Endothelial cell of umbilical vein (primary cell): Measurements from ENCODE around the gene MNT. TPM values are rescaled to one million over a fixed set of nuclear protein-coding genes. Genes with fewer than 3 reads are reported as not detected.

Source experiments
- BruUV-seq: library from RNA; stranded (reverse); fragments of 400-500 nt; replicated peaks from 2 replicates; lab custom pipeline; 2021; lab: Mats Ljungman, UMichigan
- CTCF ChIA-PET: fragments of 300-600, 350-600 bp; sonication (Branson Sonifier 250); formaldehyde crosslinking; loops from one replicate; lab custom pipeline; 2021; ENCODE audit warnings: antibody characterized with exemption, inconsistent platforms; lab: Charles Lee
- POLR2A ChIA-PET: fragments of 300-600, 350-600 bp; sonication (Branson Sonifier 250); formaldehyde crosslinking; loops from one replicate; lab custom pipeline; 2021; ENCODE audit warnings: antibody characterized with exemption, inconsistent platforms; lab: Charles Lee
- DNase-seq: peaks from one replicate; pipeline ENCODE4 v3.0.0-alpha.2; 2011; ENCODE audit warnings: low read depth, low spot score
- FAIRE-seq: peaks from 2 replicates; lab custom pipeline; 2011; peaks lifted over from hg19 to GRCh38; lab: Jason Lieb, UNC
- H2AFZ ChIP-seq: 2 replicates; pipeline ENCODE4 v1.6.0; 2012; ENCODE audit warnings: low read depth, low read length, control low read depth, inconsistent platforms
- H3K27ac ChIP-seq: 2 replicates; pipeline ENCODE4 v1.5.1; 2011; ENCODE audit warnings: low read depth, mild to moderate bottlenecking, control low read depth, low read length, moderate library complexity; ENCODE audit not compliant: insufficient read depth
- H3K27me3 ChIP-seq, 2 experiments: 2 replicates each; pipeline versions ENCODE4 v1.6.0 to v1.6.1; 2011; ENCODE audit warnings: low read length in 2 of 2, mixed read lengths in 1 of 2; ENCODE audit not compliant: control insufficient read depth in 2 of 2, insufficient read depth in 2 of 2
- H3K36me3 ChIP-seq, 2 experiments: 2 replicates in 1 of 2; 3 replicates in 1 of 2; pipeline ENCODE4 v1.5.1; 2011; ENCODE audit warnings: low read length in 2 of 2, mild to moderate bottlenecking in 1 of 2, moderate library complexity in 1 of 2; ENCODE audit not compliant: control insufficient read depth in 2 of 2, insufficient read depth in 2 of 2; ENCODE audit errors: extremely low read depth in 1 of 2
- H3K4me1 ChIP-seq: 3 replicates; pipeline ENCODE4 v1.5.1; 2011; ENCODE audit warnings: mild to moderate bottlenecking, low read length; ENCODE audit not compliant: control insufficient read depth, insufficient read depth; ENCODE audit errors: extremely low read depth
- H3K4me2 ChIP-seq: 2 replicates; pipeline ENCODE4 v1.6.1; 2011; ENCODE audit warnings: low read length, control low read depth, mixed read lengths; ENCODE audit not compliant: insufficient read depth
- H3K4me3 ChIP-seq, 3 experiments: fragments of 200-600 bp in 1 of 3; sonication (generic), shearing (Covaris generic) in 1 of 3; replicated peaks in 1 of 3; 2 replicates each; pipeline ENCODE4 v1.5.1; 2011 to 2016; ENCODE audit warnings: control low read depth in 3 of 3, low read length in 3 of 3, mild to moderate bottlenecking in 2 of 3, inconsistent platforms in 1 of 3, low read depth in 1 of 3, moderate library complexity in 1 of 3; ENCODE audit not compliant: insufficient read depth in 1 of 3
- H3K79me2 ChIP-seq: 2 replicates; pipeline ENCODE4 v1.6.0; 2012; ENCODE audit warnings: low read length, inconsistent platforms; ENCODE audit not compliant: control insufficient read depth, insufficient read depth
- H3K9ac ChIP-seq: replicated peaks from 2 replicates; pipeline ENCODE3; 2011; ENCODE audit warnings: low read length, control low read depth; ENCODE audit not compliant: insufficient read depth; ENCODE audit errors: extremely low read depth
- H3K9me1 ChIP-seq: replicated peaks from 3 replicates; pipeline ENCODE4 v1.6.0; 2011; ENCODE audit warnings: mild to moderate bottlenecking, low read length; ENCODE audit not compliant: control insufficient read depth, insufficient read depth; ENCODE audit errors: extremely low read depth
- H3K9me3 ChIP-seq: replicated peaks from 2 replicates; pipeline ENCODE4 v1.5.1; 2012; ENCODE audit warnings: low read length, inconsistent platforms; ENCODE audit not compliant: control insufficient read depth, insufficient read depth
- H4K20me1 ChIP-seq: replicated peaks from 2 replicates; pipeline ENCODE3; 2011; ENCODE audit warnings: mild to moderate bottlenecking, low read length; ENCODE audit not compliant: control insufficient read depth, insufficient read depth; ENCODE audit errors: extremely low read depth
- EZH2 ChIP-seq: IDR thresholded peaks from 2 replicates; pipeline ENCODE4 v1.6.1; 2012; ENCODE audit warnings: borderline replicate concordance, low read depth, mild to moderate bottlenecking, moderate library complexity, low read length, inconsistent platforms; ENCODE audit not compliant: severe bottlenecking
- FOS ChIP-seq: IDR thresholded peaks from 2 replicates; pipeline ENCODE4 v1.6.1; 2011; ENCODE audit warnings: mild to moderate bottlenecking, low read length, moderate library complexity, borderline replicate concordance; ENCODE audit not compliant: insufficient read depth
- GATA2 ChIP-seq: IDR thresholded peaks from 2 replicates; pipeline ENCODE4 v1.7.0; 2011; ENCODE audit warnings: low read depth, mild to moderate bottlenecking, moderate library complexity, mixed read lengths, low read length; ENCODE audit not compliant: insufficient read length, insufficient read depth
- JUN ChIP-seq: IDR thresholded peaks from 2 replicates; pipeline ENCODE4 v1.6.1; 2011; ENCODE audit warnings: borderline replicate concordance, low read depth; ENCODE audit not compliant: insufficient read length, insufficient read depth
- MYC ChIP-seq: IDR thresholded peaks from one replicate; pipeline ENCODE4 v1.6.1; 2011; ENCODE audit warnings: mild to moderate bottlenecking, low read depth, low read length
- POLR2A ChIP-seq: IDR thresholded peaks from 2 replicates; pipeline ENCODE4 v1.6.1; 2012; ENCODE audit warnings: low read depth, mild to moderate bottlenecking, control low read depth, low read length
- POLR2AphosphoS5 ChIP-seq: IDR thresholded peaks from 2 replicates; pipeline ENCODE4 v1.6.1; 2012; ENCODE audit warnings: low read depth, mild to moderate bottlenecking, control low read depth, low read length, moderate library complexity; ENCODE audit not compliant: insufficient read depth
- dilution Hi-C: fragments of 300-500 bp; cut with MboI; formaldehyde crosslinking; loops from one replicate; pipeline ENCODE4 v1.15.0; 2019; ENCODE audit warnings: low sequenced_read_pairs; ENCODE audit not compliant: extremely low pct_ligation_motif_present
- intact Hi-C: fragments of 100-400 bp; cut with micrococcal nuclease; formaldehyde crosslinking; loops from one replicate; pipeline ENCODE4 v1.10.0; 2022
- polyA plus RNA-seq, 4 experiments: library from polyadenylated mRNA; depleted of rRNA in 3 of 4; stranded (reverse) in 3 of 4; unstranded in 1 of 4; fragments of >200 nt; gene quantifications; 2 replicates each; pipeline versions ENCODE4 v1.2.1 to v1.2.3, GENCODE V29; 2011 to 2012; ENCODE audit warnings: missing spikeins in 1 of 4
- total RNA-seq: library from RNA; stranded (reverse); gene quantifications from 2 replicates; pipeline ENCODE4 v1.2.3, GENCODE V29; 2021
- TF ChIP-seq, protein P1 (sequence below): IDR thresholded peaks from 2 replicates; pipeline ENCODE4 v1.6.1; 2011; ENCODE audit not compliant: insufficient read depth, insufficient read length
- TF ChIP-seq, protein P2 (sequence below), 2 donors: IDR thresholded peaks; 1 replicate in 1 of 2; 2 replicates in 1 of 2; pipeline ENCODE4 v1.5.1; 2011; ENCODE audit warnings: low read length in 2 of 2, mild to moderate bottlenecking in 2 of 2, moderate library complexity in 2 of 2, control low read depth in 1 of 2, inconsistent platforms in 1 of 2, low read depth in 1 of 2; ENCODE audit not compliant: insufficient read depth in 1 of 2; ENCODE audit errors: extremely low read depth in 1 of 2

Gene MNT
- total and polyA plus RNA-seq, 2 donors (not counting 3 experiments of a cell fraction or from before 2014, with no cell fraction given), result 4.1 to 21.6 TPM

DNA sequence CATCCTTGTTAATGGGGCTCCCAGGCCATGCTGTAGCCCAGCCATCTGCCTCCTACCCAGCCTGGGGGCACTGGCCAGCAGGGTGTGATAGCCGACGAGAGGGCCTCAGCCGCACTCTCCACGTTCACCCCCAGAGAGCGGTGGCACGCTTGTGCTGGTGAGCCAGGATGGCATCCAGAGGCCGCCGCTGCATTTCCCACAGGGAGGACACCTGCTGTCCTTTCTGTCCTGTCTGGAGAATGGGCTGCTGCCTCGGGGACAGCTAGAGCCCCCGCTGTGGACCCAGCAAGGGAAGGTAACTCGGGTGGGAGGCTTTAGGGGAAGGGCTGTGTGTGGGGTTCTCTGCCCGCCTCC lies 36.1 kb downstream of the MNT start:
- dilution Hi-C loops, result no loop called here
- H2AFZ ChIP-seq, result no peak overlapping the region
- peaks cover 13% of the 10 kb centered on the region for H3K4me1 ChIP-seq
- H3K4me2 ChIP-seq, result no peak overlapping the region
- DNase-seq (no peak), FAIRE-seq (no peak)
- no TSS peak for BruUV-seq
- peaks cover 0 to 24% of the 10 kb centered on the region in 2 experiments for H3K36me3 ChIP-seq
- ChIA-PET CTCF (interaction anchor here (1.2 kb wide), 1 partner anchor 13 kb away, joined by 3 read pairs; no protein-coding TSS in a partner anchor), POLR2A (no interaction called here)
- H3K4me3 ChIP-seq, result no peak overlapping the region
- no peaks in the 10 kb centered on the region for H3K9me3 ChIP-seq
- no peaks in the 10 kb centered on the region for H3K9me1 ChIP-seq
- no peaks in the 10 kb centered on the region for H4K20me1 ChIP-seq
- TF ChIP-seq, protein P1, sequence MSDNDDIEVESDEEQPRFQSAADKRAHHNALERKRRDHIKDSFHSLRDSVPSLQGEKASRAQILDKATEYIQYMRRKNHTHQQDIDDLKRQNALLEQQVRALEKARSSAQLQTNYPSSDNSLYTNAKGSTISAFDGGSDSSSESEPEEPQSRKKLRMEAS, result no peak
- TF ChIP-seq JUN, result no peak
- H3K27me3 ChIP-seq, result no peaks in the 10 kb centered on the region
- H3K79me2 ChIP-seq, result no peaks in the 10 kb centered on the region
- no peak overlapping the region for H3K9ac ChIP-seq
- no peak overlapping the region for H3K27ac ChIP-seq
- intact Hi-C loops, result no loop called here

DNA sequence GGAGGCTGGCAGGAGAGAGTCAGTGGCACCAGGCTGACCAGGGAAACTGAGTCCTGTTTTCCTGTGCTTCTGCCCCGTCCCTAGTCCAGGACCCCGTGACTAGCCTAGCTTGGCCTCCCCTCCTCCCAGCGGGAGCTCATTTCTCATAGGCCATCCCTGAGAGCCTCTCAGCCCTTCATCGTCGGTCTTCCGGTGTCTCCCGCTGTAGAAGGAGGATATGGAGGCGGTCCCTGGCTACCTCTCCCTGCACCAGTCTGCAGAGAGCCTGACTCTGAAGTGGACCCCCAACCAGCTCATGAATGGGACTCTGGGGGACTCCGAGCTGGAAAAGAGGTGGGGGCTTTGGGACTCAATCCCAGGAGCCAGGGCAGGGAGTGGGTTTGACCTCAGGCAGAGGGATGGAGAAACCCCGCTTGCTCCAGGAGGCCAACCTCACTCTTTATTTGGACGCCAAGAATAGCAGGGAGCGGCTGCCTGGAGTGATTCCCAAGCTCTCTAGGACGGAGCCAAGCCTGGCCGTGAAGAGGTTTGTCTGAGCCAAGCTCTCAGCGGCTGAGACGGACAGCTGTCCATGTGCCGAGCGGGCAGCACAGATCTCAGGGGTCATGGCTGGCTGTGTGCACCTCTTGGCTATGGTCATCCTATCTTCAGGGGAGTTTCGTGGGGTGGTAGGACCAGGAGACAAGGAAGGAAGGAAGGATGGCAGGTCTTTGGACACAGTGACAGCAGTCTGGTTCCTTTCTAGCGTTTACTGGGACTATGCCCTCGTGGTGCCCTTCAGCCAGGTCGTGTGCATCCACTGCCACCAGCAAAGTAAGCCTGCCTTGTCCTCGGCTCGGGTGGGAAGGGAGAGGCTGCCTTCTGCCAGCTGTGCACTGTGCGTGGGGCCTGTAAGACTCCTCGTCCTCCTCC lies 36.8 kb downstream of the MNT start:
- no peak overlapping the region for H3K27ac ChIP-seq
- peaks cover 17% of the 10 kb centered on the region for H3K4me1 ChIP-seq
- H3K9ac ChIP-seq, result no peak overlapping the region
- H4K20me1 ChIP-seq, result no peaks in the 10 kb centered on the region
- intact Hi-C loops (no loop called here), dilution Hi-C loops (no loop called here)
- H3K4me3 ChIP-seq, result no peak overlapping the region
- TF ChIP-seq JUN (no peak), MYC (no peak), GATA2 (no peak), EZH2 (no peak), FOS (no peak), POLR2AphosphoS5 (no peak), POLR2A (no peak)
- TF ChIP-seq, protein P1, result no peak
- TF ChIP-seq, protein P2, sequence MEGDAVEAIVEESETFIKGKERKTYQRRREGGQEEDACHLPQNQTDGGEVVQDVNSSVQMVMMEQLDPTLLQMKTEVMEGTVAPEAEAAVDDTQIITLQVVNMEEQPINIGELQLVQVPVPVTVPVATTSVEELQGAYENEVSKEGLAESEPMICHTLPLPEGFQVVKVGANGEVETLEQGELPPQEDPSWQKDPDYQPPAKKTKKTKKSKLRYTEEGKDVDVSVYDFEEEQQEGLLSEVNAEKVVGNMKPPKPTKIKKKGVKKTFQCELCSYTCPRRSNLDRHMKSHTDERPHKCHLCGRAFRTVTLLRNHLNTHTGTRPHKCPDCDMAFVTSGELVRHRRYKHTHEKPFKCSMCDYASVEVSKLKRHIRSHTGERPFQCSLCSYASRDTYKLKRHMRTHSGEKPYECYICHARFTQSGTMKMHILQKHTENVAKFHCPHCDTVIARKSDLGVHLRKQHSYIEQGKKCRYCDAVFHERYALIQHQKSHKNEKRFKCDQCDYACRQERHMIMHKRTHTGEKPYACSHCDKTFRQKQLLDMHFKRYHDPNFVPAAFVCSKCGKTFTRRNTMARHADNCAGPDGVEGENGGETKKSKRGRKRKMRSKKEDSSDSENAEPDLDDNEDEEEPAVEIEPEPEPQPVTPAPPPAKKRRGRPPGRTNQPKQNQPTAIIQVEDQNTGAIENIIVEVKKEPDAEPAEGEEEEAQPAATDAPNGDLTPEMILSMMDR (IDR thresholded peaks at IDR 0.05; ENCODE audit: extremely low read depth in 1 of 2, insufficient read depth in 1 of 2, low read depth in 1 of 2, low read length in 2 of 2), result no peak
- FAIRE-seq (no peak), DNase-seq (no peak)
- no peaks in the 10 kb centered on the region for H3K27me3 ChIP-seq
- H3K36me3 ChIP-seq, result peaks cover 0 to 24% of the 10 kb centered on the region in 2 experiments
- no TSS peak for BruUV-seq
- no peak overlapping the region for H2AFZ ChIP-seq
- no peaks in the 10 kb centered on the region for H3K9me1 ChIP-seq
- H3K9me3 ChIP-seq, result no peaks in the 10 kb centered on the region
- POLR2A ChIA-PET, result no interaction called here
- CTCF ChIA-PET, result interaction anchor here (0.6 to 1.3 kb wide), 5 partner anchors 10 to 52 kb away, joined by 3 to 6 read pairs (median 5); no protein-coding TSS in a partner anchor
- H3K4me2 ChIP-seq, result no peak overlapping the region
- no peaks in the 10 kb centered on the region for H3K79me2 ChIP-seq
